A549 treated with ZK216348 at 1 μM for 4 hours (cell line): ENCODE data around the gene B3GNT8. TPM values are rescaled to one million over a fixed set of nuclear protein-coding genes. Genes with fewer than 3 reads are reported as not detected.

ENCODE experiments used
- total RNA-seq: library from RNA; stranded (reverse); fragments of 200-300 nt; extraction: Qiagen RNA extraction; gene quantifications from 5 replicates; pipeline ENCODE4 v1.2.3, GENCODE V29; 2022; ENCODE audit warnings: low read depth

The B3GNT8 gene
- 0.08 to 0.14 TPM (median 0.12 TPM) in 3 of 5 replicates, not detected in the others for total RNA-seq

GRCh38 chr19:41426952-41427646, at the start of gene B3GNT8:
Gene B3GNT8, minus strand, starts transcription at chr19:41427374. Its CDS starts 596 bp downstream, at chr19:41426778.

GRCh38 chr19:41442473-41443355, 15.5 kb upstream of the B3GNT8 start, which contains the start of gene ERICH4:
Gene ERICH4, plus strand, starts transcription at chr19:41443156. Its CDS starts 14 bp downstream, at chr19:41443170.

GRCh38 chr19:41439441-41440222, 12.5 kb upstream of the B3GNT8 start, which contains the start of gene DMAC2:
Gene DMAC2, minus strand, starts transcription at chr19:41439912. Its CDS starts 13 bp downstream, at chr19:41439899.

GRCh38 chr19:41397086-41398049, 29.8 kb downstream of the B3GNT8 start, which contains the start of the genes BCKDHA and EXOSC5:
Gene BCKDHA, plus strand, starts transcription at chr19:41397818. Its CDS starts 10 bp downstream, at chr19:41397828.
Gene EXOSC5, minus strand, starts transcription at chr19:41397359. Its CDS starts 31 bp downstream, at chr19:41397328.

GRCh38 chr19:41376241-41376997, 50.8 kb downstream of the B3GNT8 start, which contains the start of gene TMEM91:
Gene TMEM91, plus strand, starts transcription at chr19:41376533. Its CDS starts 1,777 bp downstream, at chr19:41378310.

Other genes starting within 250 kb of the B3GNT8 start
- gene CYP2S1, start 234.2 kb downstream of the B3GNT8 start, total RNA-seq: 16.4 to 27.1 TPM (median 24.1 TPM) in 5 replicates
- 97.4 to 134 TPM (median 119 TPM) in 5 replicates for gene AXL, start 208.2 kb downstream of the B3GNT8 start, total RNA-seq
- 302 to 342 TPM (median 315 TPM) in 5 replicates for gene HNRNPUL1, start 163.0 kb downstream of the B3GNT8 start, total RNA-seq
- 27.6 to 48.1 TPM (median 43.8 TPM) in 5 replicates for gene CCDC97, start 117.2 kb downstream of the B3GNT8 start, total RNA-seq
- 110 to 153 TPM (median 149 TPM) in 5 replicates for gene TGFB1, start 73.5 kb downstream of the B3GNT8 start, total RNA-seq
- gene B9D2, start 63.2 kb downstream of the B3GNT8 start, total RNA-seq: 22.7 to 35.3 TPM (median 29.5 TPM) in 5 replicates
- 2.5 to 5.4 TPM (median 4.8 TPM) in 5 replicates for gene TMEM91, start 50.8 kb downstream of the B3GNT8 start, total RNA-seq
- gene EXOSC5, start 30.0 kb downstream of the B3GNT8 start, total RNA-seq: 64.5 to 99.5 TPM (median 88.6 TPM) in 5 replicates
- gene BCKDHA, start 29.6 kb downstream of the B3GNT8 start, total RNA-seq: 36.9 to 45.2 TPM (median 40.6 TPM) in 5 replicates
- gene DMAC2, start 12.5 kb upstream of the B3GNT8 start, total RNA-seq: 103 to 114 TPM (median 109 TPM) in 5 replicates
- gene ERICH4, start 15.8 kb upstream of the B3GNT8 start, total RNA-seq: not detected in 5 replicates
- not detected in 5 replicates for gene CEACAM21, start 148.8 kb upstream of the B3GNT8 start, total RNA-seq
- not detected in 5 replicates for gene CEACAM4, start 199.7 kb upstream of the B3GNT8 start, total RNA-seq